NCI-H774 (cell line): Measurements from ENCODE around the gene RHD.
A peak's percentile ranks its signal among the peaks of the same experiment; 100 is the strongest.
"Not testable (repeated sequence)": the region's sequence is repeated elsewhere in the genome, so short reads cannot be mapped to it uniquely, and the experiment has no call there.

ENCODE experiments used
- DNase-seq: peaks from one replicate; lab custom pipeline; 2025; lab: John Stamatoyannopoulos, UW

RHD gene

GRCh38 chr1:25308168-25308567 is 35.9 kb downstream of the RHD start:
- DNase-seq, result not testable (repeated sequence)

DNA sequence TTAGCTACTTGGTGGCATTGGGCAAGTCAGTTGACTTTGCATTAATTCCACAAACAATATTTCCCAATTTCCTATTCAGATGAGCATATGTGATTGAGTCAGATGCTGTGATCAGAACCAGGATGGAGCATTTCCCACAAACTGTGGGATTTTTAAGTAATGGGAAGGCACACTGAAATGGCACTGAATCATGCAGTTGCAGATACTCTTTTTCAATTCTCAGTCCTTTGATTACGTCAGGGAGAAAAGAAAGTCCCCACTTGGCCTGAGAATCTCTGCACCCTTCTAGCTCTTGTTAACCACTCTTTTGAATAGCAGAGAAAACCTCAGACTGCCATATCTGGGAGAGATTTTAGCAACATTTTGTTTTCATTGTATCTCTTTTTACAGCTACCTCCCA is 36.8 kb downstream of the RHD start:
- DNase-seq, result not testable (repeated sequence)

DNA sequence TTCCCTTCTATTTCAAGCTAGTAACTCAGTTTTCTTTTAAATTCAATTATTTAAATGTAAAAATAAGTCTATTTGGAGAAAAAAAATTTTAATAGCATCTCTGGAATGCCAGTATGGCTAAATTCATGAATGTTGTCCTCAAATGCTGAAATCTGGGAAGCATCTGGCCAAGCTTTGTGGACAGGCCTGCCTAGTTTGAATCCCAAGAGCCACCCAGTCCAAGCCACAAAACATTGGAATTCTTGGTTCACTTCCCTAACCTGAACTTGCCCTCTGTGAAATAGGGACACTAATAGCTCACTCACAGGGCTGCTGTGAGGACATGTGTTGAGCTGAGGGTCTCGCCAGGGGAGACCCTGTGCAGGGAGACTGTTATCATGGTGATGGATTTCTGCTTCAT is 37.2 kb downstream of the RHD start:
- not testable (repeated sequence) for DNase-seq

- DNase-seq, result not testable (repeated sequence)
Measured at GRCh38 chr1:25312806-25313470, 40.6 kb downstream of the RHD start.

DNA sequence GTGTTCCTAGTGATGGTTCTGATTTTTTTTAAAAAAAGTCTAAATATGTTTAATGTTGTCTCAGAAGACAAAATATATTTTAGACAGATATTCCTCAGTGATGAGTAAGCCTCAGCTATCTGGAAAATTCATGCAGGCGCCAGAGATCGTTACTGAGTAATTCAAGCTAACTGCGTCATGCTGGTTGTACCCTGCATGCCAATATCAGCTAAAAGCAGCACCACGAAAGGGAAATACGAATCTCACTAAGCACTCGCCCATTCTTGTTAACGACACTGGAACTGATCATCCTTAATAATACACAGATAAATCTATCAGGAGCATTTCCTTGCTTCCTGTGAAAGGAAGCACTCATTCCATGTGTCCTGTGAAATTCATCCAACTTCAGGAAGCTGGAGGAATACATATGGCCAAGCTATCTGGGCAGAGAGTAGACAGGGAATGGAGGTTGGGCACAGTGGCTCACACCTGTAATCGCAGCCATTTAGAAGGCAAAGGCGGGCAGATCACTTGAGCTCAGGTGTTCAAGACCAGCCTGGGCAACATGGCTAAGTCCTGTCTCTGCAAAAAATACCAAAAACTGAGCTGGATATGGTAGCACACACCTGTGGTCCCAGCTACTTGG is 48.1 kb downstream of the RHD start:
- DNase-seq, result not testable (repeated sequence)

- not testable (repeated sequence) for DNase-seq
Measured at GRCh38 chr1:25322127-25322526, 49.8 kb downstream of the RHD start.

GRCh38 chr1:25324407-25324806 is 52.1 kb downstream of the RHD start:
- DNase-seq, result not testable (repeated sequence)

DNA sequence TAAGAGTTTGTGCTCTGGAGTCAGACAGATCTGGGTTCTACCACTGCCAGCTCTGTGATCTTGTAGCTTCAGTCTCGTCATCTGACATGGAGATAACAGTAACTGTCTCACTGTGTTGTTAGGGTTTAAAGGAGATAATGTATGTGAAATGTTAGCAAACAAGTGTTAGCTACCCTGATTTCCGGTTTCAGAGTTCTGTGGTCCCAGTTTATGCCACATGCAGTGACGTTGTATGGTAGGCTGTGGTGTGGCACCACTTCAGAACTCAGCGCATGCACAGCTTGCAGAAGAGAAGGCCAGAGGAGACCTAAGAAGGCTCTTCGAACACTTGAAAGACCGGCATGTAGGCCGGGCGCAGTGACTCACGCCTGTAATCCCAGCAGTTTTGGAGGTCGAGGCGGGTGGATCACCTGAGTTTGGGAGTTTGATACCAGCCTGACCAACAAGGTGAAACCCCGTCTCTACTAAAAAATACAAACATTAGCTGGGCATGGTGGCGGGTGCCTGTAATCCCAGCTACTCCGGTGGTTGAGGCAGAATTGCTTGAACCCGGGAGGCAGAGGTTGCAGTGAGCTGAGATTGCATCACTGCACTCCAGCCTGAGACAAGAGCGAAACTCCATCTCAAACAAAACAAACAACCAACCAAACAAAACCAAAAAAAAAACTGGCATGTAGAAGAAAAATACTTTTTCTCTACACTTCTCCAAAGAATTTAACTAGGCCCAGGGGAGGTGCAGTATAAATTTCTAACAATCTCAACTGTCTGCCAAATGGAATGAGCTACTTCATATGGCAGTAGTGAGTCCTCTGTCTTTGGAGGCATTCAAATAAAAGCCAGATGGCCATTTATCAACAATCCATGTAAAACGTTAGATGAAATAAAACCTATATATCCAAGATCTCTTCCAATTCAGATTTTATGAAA is 55.8 kb downstream of the RHD start:
- DNase-seq, result not testable (repeated sequence)

DNA sequence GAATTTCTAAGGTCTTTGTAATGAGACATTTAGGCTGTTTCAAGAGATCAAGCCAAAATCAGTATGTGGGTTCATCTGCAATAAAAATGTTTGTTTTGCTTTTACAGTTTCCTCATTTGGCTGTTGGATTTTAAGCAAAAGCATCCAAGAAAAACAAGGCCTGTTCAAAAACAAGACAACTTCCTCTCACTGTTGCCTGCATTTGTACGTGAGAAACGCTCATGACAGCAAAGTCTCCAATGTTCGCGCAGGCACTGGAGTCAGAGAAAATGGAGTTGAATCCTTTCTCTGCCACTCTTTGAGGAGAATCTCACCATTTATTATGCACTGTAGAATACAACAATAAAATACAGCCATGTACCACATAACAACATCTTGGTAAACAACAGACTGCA is 56.5 kb downstream of the RHD start:
- not testable (repeated sequence) for DNase-seq

- DNase-seq, result not testable (repeated sequence)
Measured at GRCh38 chr1:25329336-25329735, 57.0 kb downstream of the RHD start.

DNA sequence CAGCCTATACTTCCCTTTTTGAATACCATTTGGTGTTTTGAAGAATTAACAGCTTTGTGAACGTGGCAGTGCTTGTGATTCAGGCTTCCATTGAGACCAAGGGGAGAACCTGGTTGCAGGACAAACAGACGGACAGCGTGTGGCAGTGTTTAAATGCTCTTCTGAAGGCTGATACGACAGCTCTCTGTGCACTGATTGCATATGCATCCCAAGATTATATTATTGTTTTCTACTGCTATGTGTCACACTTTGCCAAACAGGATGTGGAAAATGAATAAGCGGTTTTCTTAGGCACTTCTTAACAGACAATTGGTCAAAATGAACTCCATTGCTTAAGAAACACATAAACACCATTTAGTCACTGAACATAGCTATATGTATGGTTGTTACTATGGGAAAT is 57.6 kb downstream of the RHD start:
- not testable (repeated sequence) for DNase-seq

DNA sequence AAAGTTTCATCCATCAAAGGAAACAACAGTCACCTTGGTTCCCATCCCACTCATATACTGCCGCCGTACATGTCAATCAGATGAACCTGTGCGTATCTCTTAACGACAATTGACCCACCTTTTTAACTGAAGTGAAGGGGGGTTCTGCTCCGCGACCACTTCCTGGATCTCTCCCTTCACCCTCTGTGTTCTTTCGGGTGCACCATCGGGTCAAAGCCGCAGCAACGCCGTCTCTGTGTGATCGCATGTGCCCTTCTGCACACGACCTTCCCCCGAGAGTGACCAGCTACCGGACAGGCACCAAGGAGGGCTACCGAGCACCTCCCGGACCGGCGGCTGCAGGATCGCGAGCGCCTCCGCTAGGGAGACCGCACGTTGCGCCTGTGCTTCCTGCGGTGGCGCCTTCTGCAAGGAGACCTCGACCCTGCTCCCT is 64.6 kb downstream of the RHD start:
- not testable (repeated sequence) for DNase-seq

- DNase-seq, result not testable (repeated sequence)
Measured at GRCh38 chr1:25337483-25338187, 65.3 kb downstream of the RHD start.

- DNase-seq, result peak; percentile 62
Measured at GRCh38 chr1:25338188-25338981, 66.1 kb downstream of the RHD start, which contains the start of gene TMEM50A. TMEM50A (plus strand) TSS chr1:25338334; CDS start chr1:25340487, 2,153 bp downstream.

- DNase-seq, result no peak
Measured at GRCh38 chr1:25338986-25339385, 66.7 kb downstream of the RHD start.

DNA sequence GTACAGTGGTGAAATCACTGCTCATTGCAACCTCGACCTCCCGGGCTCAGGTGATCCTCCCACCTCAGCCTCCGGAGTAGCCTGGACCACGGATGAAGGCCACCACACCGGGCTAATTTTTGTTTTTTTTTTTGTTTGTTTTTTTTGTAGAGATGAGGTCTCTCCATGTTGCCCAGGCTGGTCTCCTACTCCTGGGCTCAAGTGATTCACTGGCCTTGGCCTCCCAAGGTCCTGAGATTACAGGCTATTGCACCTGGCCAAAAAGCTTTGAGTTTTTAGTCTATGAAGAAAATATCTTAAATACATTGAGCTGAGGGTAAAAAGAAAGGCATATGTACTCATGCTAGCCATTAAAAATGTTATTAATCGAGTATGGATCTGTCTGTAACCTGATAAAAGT is 69.4 kb downstream of the RHD start:
- no peak for DNase-seq

GRCh38 chr1:25342846-25343245 is 70.5 kb downstream of the RHD start:
- DNase-seq, result no peak

DNA sequence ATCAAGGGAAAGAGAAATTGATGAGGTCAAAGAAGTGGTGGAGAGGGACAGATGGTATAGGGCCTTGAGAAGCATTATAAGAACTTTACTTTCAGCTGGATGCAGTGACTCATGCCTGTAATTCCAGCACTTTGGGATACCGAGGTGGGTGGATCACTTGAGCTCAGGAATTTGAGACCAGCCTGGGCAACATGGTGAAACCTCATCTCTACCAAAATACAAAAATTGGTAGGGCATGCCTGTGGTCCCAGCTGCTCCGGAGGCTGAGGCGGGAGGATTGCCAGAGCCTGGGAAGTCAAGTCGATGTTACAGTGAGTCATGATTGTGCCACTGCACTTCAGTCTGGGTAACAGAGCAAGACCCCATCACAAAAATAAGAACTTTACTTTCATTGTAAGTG is 71.6 kb downstream of the RHD start:
- DNase-seq, result no peak

DNA sequence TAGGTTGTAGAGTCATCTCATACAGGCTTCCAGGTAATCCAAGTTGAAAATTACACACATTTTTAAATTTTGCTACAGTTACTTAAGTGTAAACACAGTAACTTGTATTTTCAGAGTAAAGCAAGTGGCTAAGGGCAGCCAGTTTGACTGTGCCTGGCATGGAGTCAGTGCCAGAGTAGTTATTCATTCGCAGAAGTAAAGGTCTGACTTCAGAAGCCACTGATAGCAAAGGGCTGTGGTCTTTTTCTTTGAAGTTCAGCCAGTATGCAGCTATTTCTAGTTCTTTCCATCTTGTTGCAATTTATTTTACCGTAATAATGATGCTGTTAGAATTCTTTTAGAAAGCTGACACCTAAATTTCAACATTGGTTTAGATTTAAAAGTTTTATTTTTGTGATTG is 75.2 kb downstream of the RHD start:
- DNase-seq, result no peak

- no peak for DNase-seq
Measured at GRCh38 chr1:25349606-25350005, 77.3 kb downstream of the RHD start.

- no peak for DNase-seq
Measured at GRCh38 chr1:25355841-25356395, 83.6 kb downstream of the RHD start.
